Tibial nerve (tissue), 4 donors: ENCODE results near the gene PLEKHJ1. TPM values are rescaled to one million over a fixed set of nuclear protein-coding genes. Genes with fewer than 3 reads are reported as not detected.
A peak's percentile ranks its signal among the peaks of the same experiment; 100 is the strongest.

ENCODE experiments used
- DNase-seq, 2 donors: peaks; one replicate each; pipeline ENCODE4 v3.0.0-alpha.2; 2019; ENCODE audit warnings: low spot score in 2 of 2
- H3K27ac ChIP-seq, 4 donors: fragments of 200-600 bp; sonication (generic) in 3 of 4; one replicate each; pipeline ENCODE4 v1.5.1; 2017 to 2019; ENCODE audit warnings: mild to moderate bottlenecking in 1 of 4
- H3K27me3 ChIP-seq, 2 donors: fragments of 200-600 bp; sonication (generic) in 1 of 2; one replicate each; pipeline versions ENCODE4 v1.5.1 to v1.6.0; 2017 to 2019
- H3K36me3 ChIP-seq, 3 donors: fragments of 200-600 bp; sonication (generic); one replicate each; pipeline ENCODE4 v1.5.1; 2018 to 2019
- H3K4me1 ChIP-seq, 4 donors: fragments of 200-600 bp; sonication (generic) in 3 of 4; one replicate each; pipeline ENCODE4 v1.5.1; 2017 to 2019
- H3K4me3 ChIP-seq, 4 donors: fragments of 200-600 bp; sonication (generic) in 3 of 4; one replicate each; pipeline ENCODE4 v1.5.1; 2017 to 2019; ENCODE audit warnings: mild to moderate bottlenecking in 1 of 4, moderate library complexity in 1 of 4
- H3K9me3 ChIP-seq, 4 donors: fragments of 200-600 bp; sonication (generic) in 3 of 4; one replicate each; pipeline ENCODE4 v1.5.1; 2017 to 2019
- EP300 ChIP-seq, 2 donors: sonication (generic); formaldehyde crosslinking; IDR thresholded peaks; one replicate each; pipeline ENCODE4 v1.6.1; 2017; ENCODE audit warnings: antibody characterized with exemption in 2 of 2, mild to moderate bottlenecking in 1 of 2
- POLR2A ChIP-seq, 2 donors: fragments of 450-650 bp; IDR thresholded peaks; one replicate each; pipeline ENCODE4 v1.6.1; 2017; ENCODE audit warnings: antibody characterized with exemption in 2 of 2, mild to moderate bottlenecking in 2 of 2, moderate library complexity in 2 of 2
- WGBS, 2 donors: methylation state at CpG; one replicate each; pipeline ENCODE4 v1.1.5; 2018; 5-methylcytosine and 5-hydroxymethylcytosine counted together
- total RNA-seq, 4 donors: library from RNA; depleted of rRNA; stranded (reverse); fragments of >200 nt; gene quantifications; one replicate each; pipeline ENCODE4 v1.1.0, GENCODE V29; 2016
- TF ChIP-seq, protein P1 (sequence below), 5 experiments: fragments of 200-600 bp in 3 of 5; fragments of 450-650 bp in 2 of 5; sonication (generic) in 3 of 5; IDR thresholded peaks; one replicate each; pipeline ENCODE4 v1.5.1; 2016 to 2019; ENCODE audit warnings: antibody characterized with exemption in 5 of 5, mild to moderate bottlenecking in 3 of 5, moderate library complexity in 2 of 5

The PLEKHJ1 gene
- total RNA-seq, 4 donors from 2014 or later = 37.3 to 67.5 (median 51.2) TPM

DNA sequence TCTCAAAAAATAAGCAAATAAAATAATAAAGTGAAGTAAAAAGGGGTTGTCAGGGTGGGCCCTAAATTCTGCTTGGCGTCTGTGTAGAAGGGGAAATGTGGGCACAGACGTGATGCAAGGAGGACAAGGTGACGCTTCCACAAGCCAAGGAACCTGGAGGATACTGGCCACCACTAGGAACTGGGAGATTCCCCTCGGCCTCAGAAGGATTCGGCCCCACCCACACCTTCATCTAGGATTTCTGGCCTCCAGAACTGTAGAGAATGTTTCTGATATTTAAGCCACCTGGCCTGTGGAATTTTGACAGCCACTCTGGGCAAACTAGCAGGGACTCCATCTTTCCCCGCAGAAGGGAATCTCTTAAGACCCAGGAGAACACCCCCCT is 1.1 kb downstream of the PLEKHJ1 start:
- TF ChIP-seq, protein P1, sequence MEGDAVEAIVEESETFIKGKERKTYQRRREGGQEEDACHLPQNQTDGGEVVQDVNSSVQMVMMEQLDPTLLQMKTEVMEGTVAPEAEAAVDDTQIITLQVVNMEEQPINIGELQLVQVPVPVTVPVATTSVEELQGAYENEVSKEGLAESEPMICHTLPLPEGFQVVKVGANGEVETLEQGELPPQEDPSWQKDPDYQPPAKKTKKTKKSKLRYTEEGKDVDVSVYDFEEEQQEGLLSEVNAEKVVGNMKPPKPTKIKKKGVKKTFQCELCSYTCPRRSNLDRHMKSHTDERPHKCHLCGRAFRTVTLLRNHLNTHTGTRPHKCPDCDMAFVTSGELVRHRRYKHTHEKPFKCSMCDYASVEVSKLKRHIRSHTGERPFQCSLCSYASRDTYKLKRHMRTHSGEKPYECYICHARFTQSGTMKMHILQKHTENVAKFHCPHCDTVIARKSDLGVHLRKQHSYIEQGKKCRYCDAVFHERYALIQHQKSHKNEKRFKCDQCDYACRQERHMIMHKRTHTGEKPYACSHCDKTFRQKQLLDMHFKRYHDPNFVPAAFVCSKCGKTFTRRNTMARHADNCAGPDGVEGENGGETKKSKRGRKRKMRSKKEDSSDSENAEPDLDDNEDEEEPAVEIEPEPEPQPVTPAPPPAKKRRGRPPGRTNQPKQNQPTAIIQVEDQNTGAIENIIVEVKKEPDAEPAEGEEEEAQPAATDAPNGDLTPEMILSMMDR (IDR thresholded peaks at IDR 0.05) = no peak
- TF ChIP-seq EP300 (IDR thresholded peaks at IDR 0.05) (no peak), POLR2A (IDR thresholded peaks at IDR 0.05) (no peak)
- WGBS, 2 donors = 46 to 55% methylated on average over 6 of the region's 6 CpGs
- Histone ChIP-seq H3K9me3 (no peaks in the 10 kb centered on the region), H3K36me3 (peaks cover 0 to 40% (median 5%) of the 10 kb centered on the region in 3 donors), H3K27ac (peak overlapping the region in 3 of 4 donors; percentile 93 to 99 (median 98)), H3K27me3 (no peaks in the 10 kb centered on the region), H3K4me1 (peaks cover 0 to 74% (median 44%) of the 10 kb centered on the region in 4 donors), H3K4me3 (peak overlapping the region; percentile 72 to 95 (median 92))
- no peak for DNase-seq

DNA sequence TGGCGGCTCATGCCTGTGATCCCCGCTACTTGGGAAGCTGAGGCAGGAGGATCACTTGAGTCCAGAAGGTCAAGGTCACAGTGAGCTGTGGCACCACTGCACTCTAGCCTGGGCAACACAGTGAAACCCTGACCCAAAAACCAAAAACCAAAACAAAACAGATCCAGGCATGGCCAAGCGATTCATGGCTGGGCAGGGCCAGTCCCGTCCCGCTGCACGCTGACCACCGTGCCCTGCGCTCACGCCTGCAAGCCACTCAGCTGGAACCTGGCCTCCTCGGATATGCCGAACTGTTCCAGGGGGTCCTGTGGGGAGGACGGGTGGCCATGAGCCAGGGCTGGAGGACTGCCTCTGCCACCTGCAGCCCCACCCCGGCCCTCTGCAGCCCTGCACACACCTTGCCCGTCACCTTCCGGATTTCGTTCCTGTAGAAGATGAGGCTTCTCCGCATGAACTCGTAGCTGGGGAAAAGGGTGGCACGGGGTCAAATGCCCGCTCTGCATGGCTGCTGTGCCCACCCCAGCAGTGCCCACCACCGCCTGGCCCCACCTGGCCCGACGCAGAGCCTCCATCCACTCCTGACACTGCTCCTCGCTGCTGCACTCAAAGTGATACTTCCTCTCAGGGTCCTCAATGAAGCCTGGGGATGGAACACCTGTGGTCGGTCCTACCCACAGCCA is 2.4 kb downstream of the PLEKHJ1 start:
- TF ChIP-seq EP300 (IDR thresholded peaks at IDR 0.05) = no peak
- TF ChIP-seq, protein P1 (IDR thresholded peaks at IDR 0.05) = no peak
- TF ChIP-seq POLR2A (IDR thresholded peaks at IDR 0.05) = no peak
- H3K27ac ChIP-seq = no peak overlapping the region
- H3K4me3 ChIP-seq = no peak overlapping the region
- H3K4me1 ChIP-seq = peaks cover 0 to 62% (median 32%) of the 10 kb centered on the region in 4 donors
- peaks cover 0 to 53% (median 5%) of the 10 kb centered on the region in 3 donors for H3K36me3 ChIP-seq
- WGBS, 2 donors = 92% methylated on average over 25 of the region's 25 CpGs
- H3K9me3 ChIP-seq = no peaks in the 10 kb centered on the region
- H3K27me3 ChIP-seq = no peaks in the 10 kb centered on the region
- no peak for DNase-seq

DNA sequence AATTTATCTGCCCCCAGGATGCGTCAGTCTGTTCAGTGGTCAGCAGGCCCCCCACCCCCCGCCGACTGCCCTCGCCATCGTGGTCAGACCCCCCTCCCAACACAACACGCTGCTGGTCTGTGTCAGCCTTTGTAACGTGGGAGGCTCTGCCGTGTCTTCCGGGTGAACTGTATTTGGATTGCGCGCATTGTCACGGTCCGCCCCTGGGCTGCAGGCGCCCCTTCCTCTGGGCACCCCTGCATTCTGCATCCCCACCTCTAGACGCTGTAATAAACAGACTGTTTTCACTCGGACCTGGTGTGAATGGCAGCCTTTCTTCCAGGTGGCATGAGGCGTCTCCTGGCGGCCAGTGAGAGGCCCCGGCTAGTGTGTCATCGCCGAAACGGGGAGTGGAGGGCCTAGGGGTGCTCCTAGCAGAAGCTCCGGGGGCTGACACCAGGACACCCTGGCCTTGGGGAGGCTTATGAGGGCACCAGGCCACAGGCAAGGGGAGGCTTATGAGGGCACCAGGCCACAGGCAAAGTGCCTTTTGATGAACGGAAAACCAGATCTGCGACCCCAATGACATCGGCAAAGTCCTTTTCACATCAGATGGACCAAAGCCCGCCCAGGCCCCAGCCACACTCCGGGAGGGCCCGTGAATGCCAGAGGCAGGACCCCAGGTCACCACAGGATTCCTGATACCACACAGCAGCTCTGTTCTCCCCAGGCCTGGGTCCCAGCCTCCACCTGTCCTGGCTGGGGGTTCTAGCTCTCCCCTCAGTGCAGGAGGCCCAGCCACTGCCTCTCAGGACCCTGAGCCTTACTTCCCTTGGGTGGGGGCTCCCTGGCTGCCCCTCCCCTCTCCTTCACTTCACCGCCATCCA is 3.6 kb downstream of the PLEKHJ1 start:
- Histone ChIP-seq H3K36me3 (peaks cover 0 to 65% (median 5%) of the 10 kb centered on the region in 3 donors), H3K4me1 (peaks cover 0 to 50% (median 20%) of the 10 kb centered on the region in 4 donors), H3K9me3 (no peaks in the 10 kb centered on the region), H3K4me3 (no peak overlapping the region), H3K27me3 (no peaks in the 10 kb centered on the region), H3K27ac (peak overlapping the region in 2 of 4 donors; percentile 33 to 70)
- no peak for DNase-seq
- no peak for TF ChIP-seq EP300 (IDR thresholded peaks at IDR 0.05)
- 66 to 79% methylated on average over 18 to 23 of the region's 30 CpGs for WGBS, 2 donors

DNA sequence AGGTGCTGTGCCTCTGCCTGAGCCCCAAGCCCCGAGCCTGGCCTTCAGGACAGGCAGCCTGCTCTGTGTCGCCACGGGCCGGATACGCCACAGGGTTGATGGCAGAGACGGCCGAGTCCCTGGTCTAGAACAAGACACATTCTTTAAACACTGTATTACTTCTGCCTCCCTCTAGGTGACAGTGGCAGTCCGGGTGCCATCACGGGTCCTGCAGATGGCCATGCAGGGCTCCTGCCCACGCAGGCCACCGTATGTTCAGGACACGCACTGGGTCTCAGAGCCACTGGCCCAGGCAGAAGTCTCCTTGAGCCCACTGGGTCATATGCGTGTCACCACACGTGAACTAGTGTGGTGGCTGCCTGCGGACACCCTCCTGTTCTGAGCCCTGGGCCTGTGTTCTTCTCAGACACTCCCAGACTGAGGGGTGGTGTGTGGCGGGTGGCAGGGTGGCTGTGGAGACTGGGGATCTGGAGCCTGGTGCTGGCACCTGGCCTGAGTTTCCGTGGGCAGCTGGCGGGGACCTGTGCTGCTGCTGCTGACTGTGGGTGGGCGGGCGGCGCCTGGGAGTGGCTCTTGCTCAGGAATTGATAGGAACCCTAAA is 4.4 kb downstream of the PLEKHJ1 start:
- Histone ChIP-seq H3K36me3 (peaks cover 2 to 73% (median 12%) of the 10 kb centered on the region in 3 donors), H3K27ac (peak overlapping the region in 3 of 4 donors; percentile 21 to 70 (median 33)), H3K27me3 (no peaks in the 10 kb centered on the region), H3K9me3 (no peaks in the 10 kb centered on the region), H3K4me1 (peaks cover 0 to 46% (median 16%) of the 10 kb centered on the region in 4 donors), H3K4me3 (no peak overlapping the region)
- WGBS, 2 donors = 67 to 80% methylated on average over 11 to 18 of the region's 21 CpGs
- no peak for DNase-seq
- TF ChIP-seq, protein P1 (IDR thresholded peaks at IDR 0.05) = peak in 1 of 5 experiments; percentile 17
- TF ChIP-seq POLR2A (IDR thresholded peaks at IDR 0.05) = no peak

DNA sequence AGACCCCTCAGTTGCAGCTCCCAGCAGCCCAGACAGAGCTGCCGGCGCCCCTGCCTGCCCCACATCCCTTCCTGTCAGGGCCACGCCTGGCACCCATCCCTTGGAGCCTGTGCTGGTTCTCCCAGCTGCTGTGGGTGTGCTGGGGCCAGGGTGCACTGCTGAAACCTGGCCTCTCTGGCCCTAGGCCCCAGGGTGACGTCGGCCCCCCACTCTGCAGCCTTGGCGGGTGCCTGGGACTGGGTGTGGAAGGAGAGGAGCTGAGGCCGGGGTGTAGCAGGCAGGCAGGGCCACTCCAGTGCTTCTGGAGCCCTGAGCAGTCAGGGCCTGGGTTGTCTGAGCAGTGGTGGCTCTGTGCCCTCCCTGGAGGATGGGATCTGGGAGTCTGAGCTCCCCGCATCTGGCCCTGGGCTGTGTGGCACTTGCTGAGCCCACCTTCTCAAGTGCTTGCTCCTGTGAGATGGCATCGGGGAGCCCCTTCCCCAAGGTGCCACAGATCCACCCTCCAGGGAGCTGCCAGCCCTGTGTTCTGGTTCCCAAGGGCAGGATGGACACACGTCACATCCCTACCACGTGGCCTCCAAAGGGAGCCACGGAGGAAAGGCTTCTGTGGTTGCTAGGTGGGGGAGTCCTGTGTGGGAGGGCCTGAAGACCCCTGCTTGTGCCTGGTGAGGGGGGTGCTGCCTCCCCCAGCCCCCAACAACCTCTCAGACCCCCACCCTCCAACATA is 5.2 kb downstream of the PLEKHJ1 start:
- H3K27me3 ChIP-seq = no peaks in the 10 kb centered on the region
- peak overlapping the region in 3 of 4 donors; percentile 3 to 70 (median 21) for H3K27ac ChIP-seq
- H3K36me3 ChIP-seq = peaks cover 2 to 80% (median 13%) of the 10 kb centered on the region in 3 donors
- 69 to 71% methylated on average over 11 to 12 of the region's 12 CpGs for WGBS, 2 donors
- H3K4me3 ChIP-seq = no peak overlapping the region
- no peak for TF ChIP-seq POLR2A (IDR thresholded peaks at IDR 0.05)
- TF ChIP-seq EP300 (IDR thresholded peaks at IDR 0.05) = no peak
- TF ChIP-seq, protein P1 (IDR thresholded peaks at IDR 0.05) = no peak
- peaks cover 0 to 46% (median 16%) of the 10 kb centered on the region in 4 donors for H3K4me1 ChIP-seq
- DNase-seq = no peak
- H3K9me3 ChIP-seq = no peaks in the 10 kb centered on the region
